ENCODE data around the gene USH2A.

The USH2A gene

GRCh38 chr1:215835951-215836350, 587.3 kb downstream of the USH2A start:
- DNase-seq = no peak

GRCh38 chr1:215833941-215834729, 589.1 kb downstream of the USH2A start:
- DNase-seq = no peak

GRCh38 chr1:215830226-215830810, 592.9 kb downstream of the USH2A start:
- DNase-seq = no peak

GRCh38 chr1:215825056-215825455, 598.2 kb downstream of the USH2A start:
- DNase-seq = no peak

- no peak for DNase-seq
Measured at GRCh38 chr1:215824245-215824644, 599.0 kb downstream of the USH2A start.

GRCh38 chr1:215819114-215819513, 604.1 kb downstream of the USH2A start:
- DNase-seq = no peak

- DNase-seq = no peak
Measured at GRCh38 chr1:215807911-215808436, 615.3 kb downstream of the USH2A start.

GRCh38 chr1:215807218-215807617, 616.0 kb downstream of the USH2A start:
- no peak for DNase-seq

GRCh38 chr1:215797859-215798258, 625.4 kb downstream of the USH2A start:
- DNase-seq = no peak

GRCh38 chr1:215794156-215794555, 629.1 kb downstream of the USH2A start:
- no peak for DNase-seq

GRCh38 chr1:215793180-215793579, 630.1 kb downstream of the USH2A start:
- DNase-seq = no peak

- DNase-seq = no peak
Measured at GRCh38 chr1:215792446-215792845, 630.8 kb downstream of the USH2A start.

- DNase-seq = no peak
Measured at GRCh38 chr1:215789981-215790380, 633.3 kb downstream of the USH2A start.

GRCh38 chr1:215786997-215787396, 636.3 kb downstream of the USH2A start:
- DNase-seq = no peak

- no peak for DNase-seq
Measured at GRCh38 chr1:215780641-215781040, 642.6 kb downstream of the USH2A start.

GRCh38 chr1:215780139-215780538, 643.1 kb downstream of the USH2A start:
- no peak for DNase-seq

GRCh38 chr1:215779729-215780128, 643.5 kb downstream of the USH2A start:
- no peak for DNase-seq

- no peak for DNase-seq
Measured at GRCh38 chr1:215777370-215777925, 645.8 kb downstream of the USH2A start.

GRCh38 chr1:215776336-215776735, 646.9 kb downstream of the USH2A start:
- DNase-seq = no peak

GRCh38 chr1:215772151-215772550, 651.1 kb downstream of the USH2A start:
- DNase-seq = no peak

- no peak for DNase-seq
Measured at GRCh38 chr1:215768303-215768702, 654.9 kb downstream of the USH2A start.

- DNase-seq = no peak
Measured at GRCh38 chr1:215767761-215768160, 655.5 kb downstream of the USH2A start.

- no peak for DNase-seq
Measured at GRCh38 chr1:215766521-215766920, 656.7 kb downstream of the USH2A start.

GRCh38 chr1:215765833-215766232, 657.4 kb downstream of the USH2A start:
- DNase-seq = no peak

Measured in activated CD4-positive, alpha-beta T cell treated with anti-CD3 and anti-CD28 coated beads for 48 hours (primary cell).